HG03565 (cell line): ENCODE measurements around the gene C1orf35.

Experiments used
- ATAC-seq: cut with Tn5 transposase; IDR thresholded peaks from one replicate; pipeline ENCODE4 v1.9.1; 2021; ENCODE audit warnings: mild to moderate bottlenecking, moderate library complexity; ENCODE audit not compliant: unreplicated experiment

C1orf35 gene

GRCh38 chr1:228064741-228065542 lies 38.2 kb downstream of the C1orf35 start:
- ATAC-seq = no peak

- no peak for ATAC-seq
Measured at GRCh38 chr1:228064296-228064695, 38.8 kb downstream of the C1orf35 start.

GRCh38 chr1:228063251-228064191 lies 39.6 kb downstream of the C1orf35 start:
- ATAC-seq = no peak

GRCh38 chr1:228062812-228063211 lies 40.3 kb downstream of the C1orf35 start:
- no peak for ATAC-seq

- no peak for ATAC-seq
Measured at GRCh38 chr1:228062085-228062791, 40.9 kb downstream of the C1orf35 start.

- ATAC-seq = no peak
Measured at GRCh38 chr1:228061411-228062084, 41.6 kb downstream of the C1orf35 start.

- ATAC-seq = no peak
Measured at GRCh38 chr1:228060458-228061190, 42.5 kb downstream of the C1orf35 start.

GRCh38 chr1:228059634-228060457 lies 43.3 kb downstream of the C1orf35 start:
- ATAC-seq = no peak

GRCh38 chr1:228058949-228059633 lies 44.0 kb downstream of the C1orf35 start:
- ATAC-seq = no peak

- no peak for ATAC-seq
Measured at GRCh38 chr1:228058172-228058948, 44.8 kb downstream of the C1orf35 start.
